H1 (cell line): ENCODE data around the gene UBE2O. TPM values are rescaled to one million over a fixed set of nuclear protein-coding genes. Genes with fewer than 3 reads are reported as not detected.

Experiments
- CHD7 ChIP-seq: fragments of 300-600 bp; sonication (generic); IDR thresholded peaks from 2 replicates; pipeline ENCODE4 v1.7.1; 2012; ENCODE audit warnings: low read length, moderate library complexity, mild to moderate bottlenecking, inconsistent platforms; ENCODE audit not compliant: insufficient replicate concordance
- MAFK ChIP-seq: IDR thresholded peaks from 2 replicates; pipeline ENCODE4 v1.6.1; 2012; ENCODE audit warnings: low read depth, mild to moderate bottlenecking, improper control_type of control experiment, low read length
- TAF1 ChIP-seq: IDR thresholded peaks from 2 replicates; pipeline ENCODE4 v1.6.1; 2011; ENCODE audit warnings: mild to moderate bottlenecking, low read depth, low read length
- TEAD4 ChIP-seq: IDR thresholded peaks from 2 replicates; pipeline ENCODE4 v1.6.1; 2012; ENCODE audit warnings: low read depth, low read length, inconsistent platforms, mixed read lengths
- polyA plus RNA-seq, 7 experiments: library from polyadenylated mRNA; depleted of rRNA in 3 of 7; stranded (reverse) in 5 of 7; unstranded in 2 of 7; fragments of >200 nt in 5 of 7; fragments of 200-250 nt in 2 of 7; gene quantifications; 1 replicate in 5 of 7; 2 replicates in 1 of 7; 4 replicates in 1 of 7; pipeline versions ENCODE4 v1.2.1 to v1.2.3, GENCODE V29; 2011 to 2013; ENCODE audit warnings: missing spikeins in 2 of 7, mixed read lengths in 2 of 7
- total RNA-seq: library from RNA; stranded (reverse); fragmentation: NEBNext Ultra II Directional; extraction: Animal tissue kit (Norgen Biotek cat#: 25700); gene quantifications from 2 replicates; pipeline ENCODE4 v1.2.1, GENCODE V29; 2021

Gene UBE2O
- total and polyA plus RNA-seq, 2 of the 8 experiments (the other 6 are each of a cell fraction or from before 2014, with no cell fraction given) = 24.4 to 63.0 TPM

GRCh38 chr17:76474238-76474637 lies 21.3 kb upstream of the UBE2O start (continued):
- TF ChIP-seq CHD7 (no peak), TAF1 (no peak), TEAD4 (no peak), MAFK (no peak)
